Measurements from ENCODE around the gene PTPRM.
"Not testable (repeated sequence)": the region's sequence is repeated elsewhere in the genome, so short reads cannot be mapped to it uniquely, and the experiment has no call there.

The PTPRM gene

GRCh38 chr18:7735196-7735595 is 168.1 kb downstream of the PTPRM start:
- DNase-seq, result no peak

GRCh38 chr18:7735626-7736175 is 168.6 kb downstream of the PTPRM start:
- DNase-seq, result no peak

GRCh38 chr18:7736526-7736925 is 169.4 kb downstream of the PTPRM start:
- DNase-seq, result not testable (repeated sequence)

GRCh38 chr18:7737550-7737949 is 170.4 kb downstream of the PTPRM start:
- no peak for DNase-seq

GRCh38 chr18:7740821-7741220 is 173.7 kb downstream of the PTPRM start:
- DNase-seq, result no peak

- DNase-seq, result no peak
Observed at GRCh38 chr18:7741640-7742039, 174.5 kb downstream of the PTPRM start.

GRCh38 chr18:7742224-7742623 is 175.1 kb downstream of the PTPRM start:
- DNase-seq, result no peak

- DNase-seq, result no peak
Observed at GRCh38 chr18:7743256-7743655, 176.1 kb downstream of the PTPRM start.

GRCh38 chr18:7746106-7746505 is 179.0 kb downstream of the PTPRM start:
- no peak for DNase-seq

GRCh38 chr18:7748251-7749007 is 181.3 kb downstream of the PTPRM start:
- no peak for DNase-seq

- no peak for DNase-seq
Observed at GRCh38 chr18:7749008-7749405, 181.9 kb downstream of the PTPRM start.

- no peak for DNase-seq
Observed at GRCh38 chr18:7749510-7749981, 182.4 kb downstream of the PTPRM start.

GRCh38 chr18:7750095-7750663 is 183.1 kb downstream of the PTPRM start:
- DNase-seq, result no peak

GRCh38 chr18:7750966-7751365 is 183.8 kb downstream of the PTPRM start:
- no peak for DNase-seq

- no peak for DNase-seq
Observed at GRCh38 chr18:7754258-7754657, 187.1 kb downstream of the PTPRM start.

- no peak for DNase-seq
Observed at GRCh38 chr18:7754725-7755181, 187.6 kb downstream of the PTPRM start.

GRCh38 chr18:7755753-7756475 is 188.8 kb downstream of the PTPRM start:
- no peak for DNase-seq

GRCh38 chr18:7757175-7757574 is 190.1 kb downstream of the PTPRM start:
- DNase-seq, result no peak

- DNase-seq, result no peak
Observed at GRCh38 chr18:7758764-7759163, 191.6 kb downstream of the PTPRM start.

- DNase-seq, result no peak
Observed at GRCh38 chr18:7760967-7761948, 194.1 kb downstream of the PTPRM start.

- no peak for DNase-seq
Observed at GRCh38 chr18:7764405-7764804, 197.3 kb downstream of the PTPRM start.

GRCh38 chr18:7766346-7766745 is 199.2 kb downstream of the PTPRM start:
- DNase-seq, result no peak

Data from DMS153 (cell line).